Measurements from ENCODE around the gene KCNK4. TPM values are rescaled to one million over a fixed set of nuclear protein-coding genes. Genes with fewer than 3 reads are reported as not detected.
"Not testable (repeated sequence)": the region's sequence is repeated elsewhere in the genome, so short reads cannot be mapped to it uniquely, and the experiment has no call there.

Gene KCNK4
- total RNA-seq, 4 donors from 2014 or later: 0.27 TPM; not detected in 3

GRCh38 chr11:64305075-64305690 lies 14.1 kb downstream of the KCNK4 start, which contains the start of gene ESRRA:
Gene ESRRA, plus strand, starts transcription at chr11:64305524. Its CDS starts 1,656 bp downstream, at chr11:64307180.
- 0% methylated on average over 17 of the region's 81 CpGs; no CpG with 5 or more reads in 1 of the 2 donors for WGBS, 2 donors (ENCODE audit: low coverage in 1 of 2)
- Histone ChIP-seq H3K4me3 (peak within 1 kb of the TSS; percentile 56 to 92 (median 73)), H3K27ac (peak within 1 kb of the TSS; percentile 90 to 99 (median 98)), H3K36me3 (no peaks in the 10 kb centered on the region), H3K27me3 (peaks cover 15% of the 10 kb centered on the region), H3K9me3 (no peaks in the 10 kb centered on the region), H3K4me1 (peaks cover 11 to 38% (median 33%) of the 10 kb centered on the region in 4 donors)
- in situ Hi-C loops (cut with MboI; ENCODE audit: low pct_ligation_motif_present in 1 of 4, low pct_unique_long_range_greater_than_20kb in 1 of 4, low sequenced_read_pairs in 3 of 4): no loop called here
- peak; percentile 100 for DNase-seq
- intact Hi-C loops (cut with DNase I; ENCODE audit: low total_unique reads): no loop called here
- TF ChIP-seq EP300 (IDR thresholded peaks at IDR 0.05; ENCODE audit: low read depth) (no peak), POLR2AphosphoS5 (IDR thresholded peaks at IDR 0.05) (peak; percentile 66 to 94 (median 82)), POLR2A (IDR thresholded peaks at IDR 0.05) (peak; percentile 33)

- TF ChIP-seq EP300 (IDR thresholded peaks at IDR 0.05; ENCODE audit: low read depth): no peak
- peak; percentile 17 to 56 (median 25) for TF ChIP-seq POLR2AphosphoS5 (IDR thresholded peaks at IDR 0.05)
- TF ChIP-seq POLR2A (IDR thresholded peaks at IDR 0.05): peak; percentile 74
- TF ChIP-seq CTCF (IDR thresholded peaks at IDR 0.05): peak in 2 of 5 experiments; percentile 10 to 15
- peak; percentile 89 for DNase-seq
- Histone ChIP-seq H3K4me1 (peaks cover 4 to 31% (median 26%) of the 10 kb centered on the region in 4 donors), H3K9me3 (no peaks in the 10 kb centered on the region), H3K27me3 (peaks cover 7% of the 10 kb centered on the region), H3K27ac (peak overlapping the region; percentile 90 to 99 (median 98)), H3K36me3 (no peaks in the 10 kb centered on the region), H3K4me3 (peak overlapping the region; percentile 56 to 92 (median 73))
- intact Hi-C loops (cut with DNase I; ENCODE audit: low total_unique reads) (no loop called here), in situ Hi-C loops (cut with MboI; ENCODE audit: low pct_ligation_motif_present in 1 of 4, low pct_unique_long_range_greater_than_20kb in 1 of 4, low sequenced_read_pairs in 3 of 4) (no loop called here)
- 1 to 3% methylated on average over 11 to 18 of the region's 71 CpGs for WGBS, 2 donors (ENCODE audit: low coverage in 1 of 2)
Observed at GRCh38 chr11:64305691-64306562, 14.8 kb downstream of the KCNK4 start.

- no peaks in the 10 kb centered on the region for H3K36me3 ChIP-seq
- TF ChIP-seq CTCF (IDR thresholded peaks at IDR 0.05): no peak
- no peak for TF ChIP-seq POLR2AphosphoS5 (IDR thresholded peaks at IDR 0.05)
- TF ChIP-seq EP300 (IDR thresholded peaks at IDR 0.05; ENCODE audit: low read depth): no peak
- TF ChIP-seq POLR2A (IDR thresholded peaks at IDR 0.05): no peak
- 18% methylated on average over 6 of the region's 9 CpGs; no CpG with 5 or more reads in 1 of the 2 donors for WGBS, 2 donors (ENCODE audit: low coverage in 1 of 2)
- peaks cover 4 to 29% (median 25%) of the 10 kb centered on the region in 4 donors for H3K4me1 ChIP-seq
- peak overlapping the region; percentile 90 to 99 (median 98) for H3K27ac ChIP-seq
- peaks cover 6% of the 10 kb centered on the region for H3K27me3 ChIP-seq
- no peaks in the 10 kb centered on the region for H3K9me3 ChIP-seq
- in situ Hi-C loops (cut with MboI; ENCODE audit: low pct_ligation_motif_present in 1 of 4, low pct_unique_long_range_greater_than_20kb in 1 of 4, low sequenced_read_pairs in 3 of 4) (no loop called here), intact Hi-C loops (cut with DNase I; ENCODE audit: low total_unique reads) (no loop called here)
- no peak for DNase-seq
- H3K4me3 ChIP-seq: peak overlapping the region; percentile 56 to 92 (median 73)
Observed at GRCh38 chr11:64306563-64306875, 15.4 kb downstream of the KCNK4 start.

GRCh38 chr11:64306876-64307622 lies 15.9 kb downstream of the KCNK4 start:
- WGBS, 2 donors (ENCODE audit: low coverage in 1 of 2): 61% methylated on average over 7 of the region's 15 CpGs; no CpG with 5 or more reads in 1 of the 2 donors
- no peaks in the 10 kb centered on the region for H3K36me3 ChIP-seq
- H3K9me3 ChIP-seq: no peaks in the 10 kb centered on the region
- in situ Hi-C loops (cut with MboI; ENCODE audit: low pct_ligation_motif_present in 1 of 4, low pct_unique_long_range_greater_than_20kb in 1 of 4, low sequenced_read_pairs in 3 of 4): no loop called here
- TF ChIP-seq POLR2AphosphoS5 (IDR thresholded peaks at IDR 0.05) (no peak), EP300 (IDR thresholded peaks at IDR 0.05; ENCODE audit: low read depth) (no peak), CTCF (IDR thresholded peaks at IDR 0.05) (no peak), POLR2A (IDR thresholded peaks at IDR 0.05) (no peak)
- H3K27ac ChIP-seq: peak overlapping the region; percentile 90 to 99 (median 98)
- peaks cover 1% of the 10 kb centered on the region for H3K27me3 ChIP-seq
- intact Hi-C loops (cut with DNase I; ENCODE audit: low total_unique reads): no loop called here
- DNase-seq: peak; percentile 65
- peaks cover 4 to 29% (median 25%) of the 10 kb centered on the region in 4 donors for H3K4me1 ChIP-seq
- peak overlapping the region in 3 of 4 donors; percentile 56 to 81 (median 65) for H3K4me3 ChIP-seq

DNA sequence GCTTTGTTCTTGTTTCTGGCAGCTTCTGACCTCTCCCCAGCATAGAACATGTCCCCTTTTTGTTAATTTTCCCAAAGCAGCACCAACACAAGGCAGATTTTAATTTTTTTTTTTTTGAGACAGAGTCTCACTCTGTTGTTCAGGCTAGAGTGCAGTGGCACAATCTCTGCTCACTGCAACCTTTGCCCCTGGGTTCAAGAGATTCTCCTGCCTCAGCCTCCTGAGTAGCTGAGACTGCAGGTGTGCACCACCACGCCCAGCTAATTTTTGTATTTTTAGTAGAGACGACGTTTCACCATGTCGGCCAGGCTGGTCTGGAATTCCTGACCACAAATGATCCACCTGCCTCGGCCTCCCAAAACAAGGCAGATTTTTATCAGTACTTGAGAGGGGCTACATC lies 16.7 kb downstream of the KCNK4 start:
- H3K27me3 ChIP-seq; DNase-seq; H3K36me3 ChIP-seq; in situ Hi-C loops (cut with MboI; ENCODE audit: low pct_ligation_motif_present in 1 of 4, low pct_unique_long_range_greater_than_20kb in 1 of 4, low sequenced_read_pairs in 3 of 4); H3K9me3 ChIP-seq; intact Hi-C loops (cut with DNase I; ENCODE audit: low total_unique reads): not testable (repeated sequence)
- peak overlapping the region in 1 of 4 donors; percentile 65 for H3K4me3 ChIP-seq
- H3K27ac ChIP-seq: peak overlapping the region in 3 of 4 donors; percentile 90 to 99 (median 96)
- H3K4me1 ChIP-seq: peaks cover 4 to 35% (median 25%) of the 10 kb centered on the region in 4 donors
- 59% methylated on average over 5 of the region's 5 CpGs; no CpG with 5 or more reads in 1 of the 2 donors for WGBS, 2 donors (ENCODE audit: low coverage in 1 of 2)

Measured in transverse colon (tissue), 4 donors.